CD4-positive, alpha-beta T cell (primary cell): ENCODE measurements around the gene SORCS2. TPM values are rescaled to one million over a fixed set of nuclear protein-coding genes. Genes with fewer than 3 reads are reported as not detected.

Source experiments
- ATAC-seq: fragments of 200-7000 bp; cut with Tn5 transposase; one replicate; pipeline ENCODE4 v1.10.0; 2022; ENCODE audit warnings: mild to moderate bottlenecking; ENCODE audit not compliant: poor library complexity
- CTCF ChIA-PET: fragments of 350-600 bp; sonication (Branson Sonifier 250); formaldehyde crosslinking; loops from one replicate; lab custom pipeline; 2021; ENCODE audit warnings: antibody characterized with exemption, inconsistent platforms; lab: Charles Lee
- POLR2A ChIA-PET: fragments of 350-600 bp; sonication (Branson Sonifier 250); formaldehyde crosslinking; loops from one replicate; lab custom pipeline; 2021; ENCODE audit warnings: antibody characterized with exemption, inconsistent platforms; lab: Charles Lee
- DNase-seq, 14 experiments: peaks; one replicate each; pipeline ENCODE4 v3.0.0-alpha.2; 2013 to 2020; ENCODE audit warnings: mixed read lengths in 2 of 14
- H3K27ac ChIP-seq, 2 donors: one replicate each; pipeline versions ENCODE4 v1.5.1 to v1.7.0; 2013; ENCODE audit warnings: low read length in 2 of 2, low read depth in 1 of 2, mild to moderate bottlenecking in 1 of 2
- H3K27me3 ChIP-seq, 2 experiments: 1 replicate in 1 of 2; 2 replicates in 1 of 2; pipeline versions ENCODE4 v1.6.1 to v1.7.0; 2013; ENCODE audit warnings: low read length in 2 of 2, control low read depth in 1 of 2, mild to moderate bottlenecking in 1 of 2, moderate library complexity in 1 of 2; ENCODE audit not compliant: insufficient read depth in 2 of 2, control insufficient read depth in 1 of 2
- H3K36me3 ChIP-seq: one replicate; pipeline ENCODE4 v1.6.1; 2013; ENCODE audit warnings: low read length, control low read depth; ENCODE audit not compliant: insufficient read depth
- H3K4me1 ChIP-seq: one replicate; pipeline ENCODE4 v1.6.1; 2013; ENCODE audit warnings: low read length, control low read depth; ENCODE audit not compliant: insufficient read depth
- H3K4me3 ChIP-seq: one replicate; pipeline ENCODE4 v1.5.1; 2013; ENCODE audit warnings: mild to moderate bottlenecking, low read length, moderate library complexity
- H3K9me3 ChIP-seq, 2 experiments: 1 replicate in 1 of 2; 2 replicates in 1 of 2; pipeline versions ENCODE4 v1.6.1 to v1.7.0; 2013; ENCODE audit warnings: low read length in 2 of 2, mild to moderate bottlenecking in 2 of 2, control low read depth in 1 of 2, moderate library complexity in 1 of 2; ENCODE audit not compliant: control insufficient read depth in 1 of 2, insufficient read depth in 1 of 2
- H3K27ac Mint-ChIP-seq: one replicate; pipeline ENCODE4 v1.8.0; 2020; ENCODE audit warnings: mixed read lengths
- H3K27me3 Mint-ChIP-seq: one replicate; pipeline ENCODE4 v1.8.0; 2021; ENCODE audit warnings: mixed read lengths
- H3K36me3 Mint-ChIP-seq: one replicate; pipeline ENCODE4 v1.8.0; 2021; ENCODE audit warnings: low read depth, mixed read lengths
- H3K4me1 Mint-ChIP-seq: one replicate; pipeline ENCODE4 v1.8.0; 2021; ENCODE audit warnings: low read depth, mixed read lengths
- H3K4me3 Mint-ChIP-seq: one replicate; pipeline ENCODE4 v1.8.0; 2020; ENCODE audit warnings: mild to moderate bottlenecking, mixed read lengths
- H3K9me3 Mint-ChIP-seq: one replicate; pipeline ENCODE4 v1.8.0; 2020; ENCODE audit warnings: mixed read lengths
- intact Hi-C, 2 experiments: fragments of 100-400 bp; cut with DNase I in 1 of 2; cut with micrococcal nuclease in 1 of 2; formaldehyde crosslinking; loops; one replicate each; pipeline versions ENCODE4 v1.15.1 to v1.9.0; 2023 to 2025; cut with DNase I, micrococcal nuclease
- total RNA-seq, 174 experiments: library from RNA in 2 of 174; stranded (reverse) in 2 of 174; gene quantifications; one replicate each; pipeline ENCODE4 v1.2.3 and lab custom pipeline; 2021 to 2026
- TF ChIP-seq, protein P1 (sequence below): fragments of 200-600 bp; IDR thresholded peaks from one replicate; pipeline ENCODE4 v1.8.0; 2022; ENCODE audit warnings: antibody characterized with exemption, mild to moderate bottlenecking

SORCS2 gene
- total RNA-seq, 2 experiments from 2014 or later = not detected

DNA sequence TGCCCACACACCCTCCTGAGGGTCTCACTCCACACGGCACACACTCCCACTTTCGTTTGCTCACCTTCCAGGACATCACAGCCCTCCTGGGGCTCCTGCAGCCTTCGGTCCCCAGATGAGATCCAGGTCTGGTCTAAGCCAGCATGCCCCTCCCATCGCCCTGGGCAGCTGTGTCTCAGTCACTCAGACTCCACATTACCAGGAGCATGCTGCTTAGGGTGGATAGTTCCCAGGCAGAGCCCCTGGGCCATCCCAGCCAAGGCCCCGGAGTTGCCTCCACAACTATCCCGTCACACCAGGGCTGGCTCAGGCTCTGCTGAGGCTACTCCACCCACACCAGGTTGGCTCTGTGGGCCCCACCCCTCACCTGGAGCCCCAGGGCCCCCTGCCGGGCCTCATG is 292.8 kb downstream of the SORCS2 start:
- intact Hi-C loops = no loop called here
- no peaks in the 10 kb centered on the region for H3K9me3 Mint-ChIP-seq
- ChIA-PET POLR2A (no interaction called here), CTCF (no interaction called here)
- no peaks in the 10 kb centered on the region for H3K36me3 ChIP-seq
- TF ChIP-seq, protein P1, sequence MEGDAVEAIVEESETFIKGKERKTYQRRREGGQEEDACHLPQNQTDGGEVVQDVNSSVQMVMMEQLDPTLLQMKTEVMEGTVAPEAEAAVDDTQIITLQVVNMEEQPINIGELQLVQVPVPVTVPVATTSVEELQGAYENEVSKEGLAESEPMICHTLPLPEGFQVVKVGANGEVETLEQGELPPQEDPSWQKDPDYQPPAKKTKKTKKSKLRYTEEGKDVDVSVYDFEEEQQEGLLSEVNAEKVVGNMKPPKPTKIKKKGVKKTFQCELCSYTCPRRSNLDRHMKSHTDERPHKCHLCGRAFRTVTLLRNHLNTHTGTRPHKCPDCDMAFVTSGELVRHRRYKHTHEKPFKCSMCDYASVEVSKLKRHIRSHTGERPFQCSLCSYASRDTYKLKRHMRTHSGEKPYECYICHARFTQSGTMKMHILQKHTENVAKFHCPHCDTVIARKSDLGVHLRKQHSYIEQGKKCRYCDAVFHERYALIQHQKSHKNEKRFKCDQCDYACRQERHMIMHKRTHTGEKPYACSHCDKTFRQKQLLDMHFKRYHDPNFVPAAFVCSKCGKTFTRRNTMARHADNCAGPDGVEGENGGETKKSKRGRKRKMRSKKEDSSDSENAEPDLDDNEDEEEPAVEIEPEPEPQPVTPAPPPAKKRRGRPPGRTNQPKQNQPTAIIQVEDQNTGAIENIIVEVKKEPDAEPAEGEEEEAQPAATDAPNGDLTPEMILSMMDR = no peak
- H3K36me3 Mint-ChIP-seq = no peaks in the 10 kb centered on the region
- no peaks in the 10 kb centered on the region for H3K4me1 Mint-ChIP-seq
- H3K27me3 ChIP-seq = no peaks in the 10 kb centered on the region
- DNase-seq (no peak), ATAC-seq (no peak)
- peaks cover 0 to 21% of the 10 kb centered on the region in 2 experiments for H3K9me3 ChIP-seq
- H3K27ac Mint-ChIP-seq = no peak overlapping the region
- no peak overlapping the region for H3K4me3 Mint-ChIP-seq
- no peak overlapping the region for H3K4me3 ChIP-seq
- no peaks in the 10 kb centered on the region for H3K4me1 ChIP-seq
- peaks cover 10% of the 10 kb centered on the region for H3K27me3 Mint-ChIP-seq
- H3K27ac ChIP-seq = no peak overlapping the region

DNA sequence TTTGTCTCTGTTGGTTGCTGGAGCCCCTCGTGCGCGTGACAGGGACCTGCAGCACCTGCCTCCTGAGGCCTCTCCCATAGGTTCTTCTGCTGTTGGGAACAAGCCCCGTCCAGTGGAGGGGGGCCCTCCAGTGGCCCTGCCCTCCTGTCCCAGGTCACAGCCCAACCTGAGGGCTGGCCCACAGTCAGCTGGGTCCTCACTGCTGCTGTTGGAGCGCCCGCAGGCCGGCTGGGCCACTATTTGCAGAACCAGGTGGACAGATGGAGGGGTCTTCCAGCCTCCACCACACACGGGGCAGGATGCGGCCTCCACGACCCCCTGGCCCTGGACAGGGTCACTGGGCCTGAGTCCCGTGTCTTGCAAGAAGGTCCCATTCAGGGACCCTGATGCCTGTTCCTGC is 293.8 kb downstream of the SORCS2 start:
- ChIA-PET POLR2A (no interaction called here), CTCF (no interaction called here)
- H3K36me3 ChIP-seq = no peaks in the 10 kb centered on the region
- no peaks in the 10 kb centered on the region for H3K27me3 ChIP-seq
- Mint-ChIP-seq H3K9me3 (no peaks in the 10 kb centered on the region), H3K4me3 (no peak overlapping the region), H3K27me3 (peaks cover 13% of the 10 kb centered on the region), H3K27ac (no peak overlapping the region), H3K4me1 (no peaks in the 10 kb centered on the region), H3K36me3 (no peaks in the 10 kb centered on the region)
- DNase-seq (no peak), ATAC-seq (no peak)
- intact Hi-C loops = no loop called here
- peaks cover 0 to 17% of the 10 kb centered on the region in 2 experiments for H3K9me3 ChIP-seq
- no peaks in the 10 kb centered on the region for H3K4me1 ChIP-seq
- TF ChIP-seq, protein P1 = no peak
- H3K27ac ChIP-seq = no peak overlapping the region
- no peak overlapping the region for H3K4me3 ChIP-seq

DNA sequence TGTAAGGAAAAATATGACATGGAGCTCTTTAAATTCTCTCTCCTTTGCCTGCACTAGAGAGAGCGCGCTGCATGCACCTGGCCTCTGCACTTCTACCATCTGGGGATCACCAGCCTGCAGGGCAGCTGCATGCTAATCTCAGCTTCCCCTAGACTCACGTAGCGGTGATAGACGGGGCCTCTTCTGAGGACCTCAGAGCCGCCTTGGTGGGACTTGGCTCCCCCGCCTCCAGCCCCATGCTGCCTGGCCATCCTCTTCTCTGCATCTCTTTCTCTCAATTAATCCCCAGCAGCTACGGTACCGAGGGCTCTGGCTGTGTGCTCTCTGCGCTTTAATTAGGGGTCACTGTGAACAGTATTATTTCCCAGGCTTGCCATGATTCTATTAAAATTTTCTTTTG is 295.2 kb downstream of the SORCS2 start:
- no peaks in the 10 kb centered on the region for H3K27me3 ChIP-seq
- Mint-ChIP-seq H3K4me3 (no peak overlapping the region), H3K9me3 (no peaks in the 10 kb centered on the region), H3K27ac (no peak overlapping the region), H3K27me3 (peaks cover 15% of the 10 kb centered on the region), H3K4me1 (no peaks in the 10 kb centered on the region), H3K36me3 (no peaks in the 10 kb centered on the region)
- TF ChIP-seq, protein P1 = no peak
- DNase-seq = no peak
- no peak overlapping the region for H3K4me3 ChIP-seq
- peaks cover 0 to 21% of the 10 kb centered on the region in 2 experiments for H3K9me3 ChIP-seq
- no peaks in the 10 kb centered on the region for H3K36me3 ChIP-seq
- ChIA-PET CTCF (no interaction called here), POLR2A (no interaction called here)
- H3K4me1 ChIP-seq = no peaks in the 10 kb centered on the region
- no peak for ATAC-seq
- intact Hi-C loops = no loop called here
- no peak overlapping the region for H3K27ac ChIP-seq
